ENCODE results near the gene KIF2C.
"Not testable (repeated sequence)": the region's sequence is repeated elsewhere in the genome, so short reads cannot be mapped to it uniquely, and the experiment has no call there.

The KIF2C gene

DNA sequence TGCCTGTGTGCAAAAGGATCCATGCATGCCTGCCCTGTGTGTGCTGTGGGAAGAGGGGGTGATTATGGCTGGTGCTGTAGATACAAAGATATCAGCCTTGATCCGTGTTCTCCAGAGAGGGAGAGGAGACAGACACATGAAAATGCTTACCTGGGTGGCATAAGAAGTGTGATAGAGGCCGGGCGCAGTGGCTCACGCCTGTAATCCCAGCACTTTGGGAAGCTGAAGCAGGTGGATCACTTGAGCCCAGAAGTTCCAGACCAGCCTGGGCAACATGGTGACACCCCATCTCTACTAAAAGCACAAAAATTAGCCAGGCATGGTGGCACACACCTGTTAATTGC is 71.1 kb downstream of the KIF2C start:
- not testable (repeated sequence) for H3K27me3 ChIP-seq (replicated peaks; ENCODE audit: control insufficient read depth, insufficient read depth, low read length); H3K36me3 ChIP-seq (ENCODE audit: control insufficient read depth, insufficient read depth, low read length, severe bottlenecking); DNase-seq (ENCODE audit: low read depth); H3K9me3 ChIP-seq (ENCODE audit: control insufficient read depth, low read length)
- Histone ChIP-seq H3K9ac (ENCODE audit: low read length) (peak overlapping the region; percentile 93), H3K4me3 (ENCODE audit: low read length) (peak overlapping the region; percentile 80), H3K4me1 (ENCODE audit: control insufficient read depth, insufficient read depth, low read length) (peaks cover 73% of the 10 kb centered on the region)

GRCh38 chr1:44811234-44811633 is 71.6 kb downstream of the KIF2C start:
- Histone ChIP-seq H3K27me3 (replicated peaks; ENCODE audit: control insufficient read depth, insufficient read depth, low read length) (no peaks in the 10 kb centered on the region), H3K9me3 (ENCODE audit: control insufficient read depth, low read length) (no peaks in the 10 kb centered on the region), H3K36me3 (ENCODE audit: control insufficient read depth, insufficient read depth, low read length, severe bottlenecking) (no peaks in the 10 kb centered on the region), H3K4me3 (ENCODE audit: low read length) (peak overlapping the region; percentile 2), H3K4me1 (ENCODE audit: control insufficient read depth, insufficient read depth, low read length) (peaks cover 70% of the 10 kb centered on the region), H3K9ac (ENCODE audit: low read length) (peak overlapping the region; percentile 44)
- no peak for DNase-seq (ENCODE audit: low read depth)

DNA sequence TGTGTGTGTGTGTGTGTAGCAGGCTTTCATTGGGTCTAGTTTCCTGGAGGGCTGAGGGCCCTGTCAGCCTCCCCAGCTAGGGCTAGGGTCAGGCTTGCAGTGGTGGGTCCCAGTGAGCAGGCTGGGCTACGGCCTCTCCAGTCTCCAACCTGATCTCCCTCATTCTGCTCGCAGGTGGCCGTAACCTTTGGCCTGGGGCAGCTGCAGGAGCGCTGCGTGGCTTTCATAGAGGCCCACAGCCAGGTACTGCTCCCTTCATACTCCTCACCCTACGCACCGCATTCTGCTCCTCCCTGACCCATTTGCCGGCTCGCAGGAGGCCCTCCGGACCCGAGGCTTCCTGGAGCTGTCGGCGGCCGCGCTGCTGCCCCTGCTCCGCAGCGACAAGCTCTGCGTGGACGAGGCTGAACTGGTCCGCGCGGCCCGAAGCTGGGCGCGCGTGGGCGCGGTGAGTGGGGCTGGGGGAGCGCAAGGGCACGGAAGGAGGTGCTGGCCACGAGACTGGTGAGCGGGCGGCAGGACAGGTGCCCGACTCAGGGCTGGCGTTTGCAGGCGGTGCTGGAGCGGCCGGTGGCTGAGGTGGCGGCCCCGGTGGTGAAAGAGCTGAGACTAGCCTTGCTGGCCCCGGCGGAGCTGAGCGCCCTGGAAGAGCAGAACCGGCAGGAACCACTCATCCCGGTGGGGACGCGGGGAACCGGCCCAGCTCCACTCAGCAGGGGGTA is 73.3 kb downstream of the KIF2C start:
- Histone ChIP-seq H3K9ac (ENCODE audit: low read length) (peak overlapping the region; percentile 85), H3K27me3 (replicated peaks; ENCODE audit: control insufficient read depth, insufficient read depth, low read length) (no peaks in the 10 kb centered on the region), H3K9me3 (ENCODE audit: control insufficient read depth, low read length) (no peaks in the 10 kb centered on the region), H3K4me3 (ENCODE audit: low read length) (no peak overlapping the region), H3K36me3 (ENCODE audit: control insufficient read depth, insufficient read depth, low read length, severe bottlenecking) (no peaks in the 10 kb centered on the region), H3K4me1 (ENCODE audit: control insufficient read depth, insufficient read depth, low read length) (peaks cover 52% of the 10 kb centered on the region)
- DNase-seq (ENCODE audit: low read depth) = no peak

GRCh38 chr1:44815926-44816325 is 76.3 kb downstream of the KIF2C start:
- not testable (repeated sequence) for H3K9me3 ChIP-seq (ENCODE audit: control insufficient read depth, low read length); H3K27me3 ChIP-seq (replicated peaks; ENCODE audit: control insufficient read depth, insufficient read depth, low read length); H3K36me3 ChIP-seq (ENCODE audit: control insufficient read depth, insufficient read depth, low read length, severe bottlenecking); H3K4me3 ChIP-seq (ENCODE audit: low read length); DNase-seq (ENCODE audit: low read depth)
- Histone ChIP-seq H3K4me1 (ENCODE audit: control insufficient read depth, insufficient read depth, low read length) (peaks cover 38% of the 10 kb centered on the region), H3K9ac (ENCODE audit: low read length) (peak overlapping the region; percentile 53)

GRCh38 chr1:44817307-44817706 is 77.7 kb downstream of the KIF2C start:
- no peaks in the 10 kb centered on the region for H3K9me3 ChIP-seq (ENCODE audit: control insufficient read depth, low read length)
- H3K27me3 ChIP-seq (replicated peaks; ENCODE audit: control insufficient read depth, insufficient read depth, low read length) = no peaks in the 10 kb centered on the region
- no peak for DNase-seq (ENCODE audit: low read depth)
- H3K4me1 ChIP-seq (ENCODE audit: control insufficient read depth, insufficient read depth, low read length) = peaks cover 26% of the 10 kb centered on the region
- no peak overlapping the region for H3K4me3 ChIP-seq (ENCODE audit: low read length)
- H3K9ac ChIP-seq (ENCODE audit: low read length) = no peak overlapping the region
- no peaks in the 10 kb centered on the region for H3K36me3 ChIP-seq (ENCODE audit: control insufficient read depth, insufficient read depth, low read length, severe bottlenecking)
